Fibroblast of mammary gland (primary cell): ENCODE results near the gene INPP5D.

Experiments
- DNase-seq: peaks from one replicate; pipeline ENCODE4 v3.0.0-alpha.2; 2010; ENCODE audit warnings: low read depth
- H3K4me3 ChIP-seq: 2 replicates; pipeline ENCODE4 v1.5.1; 2011; ENCODE audit warnings: low read depth, mild to moderate bottlenecking, low read length, moderate library complexity; ENCODE audit not compliant: control insufficient read depth
- CTCF ChIP-seq: conservative IDR thresholded peaks from 2 replicates; pipeline ENCODE4 v1.5.1; 2011; ENCODE audit warnings: low read depth, low read length, inconsistent platforms; ENCODE audit not compliant: control insufficient read depth, insufficient read depth

INPP5D gene

GRCh38 chr2:233053928-233054784 lies 6.0 kb upstream of the INPP5D start:
- no peak overlapping the region for H3K4me3 ChIP-seq
- peak; percentile 38 for DNase-seq
- TF ChIP-seq CTCF: peak; percentile 83

GRCh38 chr2:233055362-233055761 lies 4.8 kb upstream of the INPP5D start:
- no peak for DNase-seq
- no peak overlapping the region for H3K4me3 ChIP-seq
- no peak for TF ChIP-seq CTCF

DNA sequence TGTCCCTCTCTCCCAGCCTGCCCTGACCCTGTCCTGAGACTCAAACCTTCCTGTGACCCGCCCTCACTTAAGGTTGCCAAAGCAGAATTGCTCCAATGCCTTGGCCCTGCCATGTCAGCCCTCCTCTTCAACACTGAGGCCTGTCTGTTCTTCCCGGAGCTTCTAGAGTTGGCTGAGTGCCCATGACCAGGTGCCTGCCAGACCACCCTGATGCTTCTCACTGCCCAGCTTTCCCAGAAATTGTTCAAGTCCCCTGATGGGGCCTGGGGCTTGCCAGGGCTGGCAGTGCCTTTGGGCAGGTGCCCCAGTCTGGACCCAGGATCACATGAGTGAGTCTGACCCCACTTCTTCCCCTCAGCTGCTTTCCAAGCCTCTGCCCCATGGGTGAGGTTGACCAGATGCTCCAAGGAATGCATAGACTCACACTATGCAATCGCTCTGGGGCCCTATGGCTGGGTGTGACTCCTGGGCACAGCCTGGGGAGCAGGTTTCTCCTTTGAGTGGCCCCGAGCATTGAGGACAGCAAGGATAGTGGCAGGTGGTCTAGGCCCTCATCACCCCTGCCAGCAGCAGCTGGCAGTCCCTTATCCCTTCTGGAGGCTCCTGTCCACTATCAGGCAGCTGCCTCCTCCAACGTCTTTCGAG lies 3.1 kb upstream of the INPP5D start:
- H3K4me3 ChIP-seq: no peak overlapping the region
- DNase-seq: no peak
- TF ChIP-seq CTCF: no peak

DNA sequence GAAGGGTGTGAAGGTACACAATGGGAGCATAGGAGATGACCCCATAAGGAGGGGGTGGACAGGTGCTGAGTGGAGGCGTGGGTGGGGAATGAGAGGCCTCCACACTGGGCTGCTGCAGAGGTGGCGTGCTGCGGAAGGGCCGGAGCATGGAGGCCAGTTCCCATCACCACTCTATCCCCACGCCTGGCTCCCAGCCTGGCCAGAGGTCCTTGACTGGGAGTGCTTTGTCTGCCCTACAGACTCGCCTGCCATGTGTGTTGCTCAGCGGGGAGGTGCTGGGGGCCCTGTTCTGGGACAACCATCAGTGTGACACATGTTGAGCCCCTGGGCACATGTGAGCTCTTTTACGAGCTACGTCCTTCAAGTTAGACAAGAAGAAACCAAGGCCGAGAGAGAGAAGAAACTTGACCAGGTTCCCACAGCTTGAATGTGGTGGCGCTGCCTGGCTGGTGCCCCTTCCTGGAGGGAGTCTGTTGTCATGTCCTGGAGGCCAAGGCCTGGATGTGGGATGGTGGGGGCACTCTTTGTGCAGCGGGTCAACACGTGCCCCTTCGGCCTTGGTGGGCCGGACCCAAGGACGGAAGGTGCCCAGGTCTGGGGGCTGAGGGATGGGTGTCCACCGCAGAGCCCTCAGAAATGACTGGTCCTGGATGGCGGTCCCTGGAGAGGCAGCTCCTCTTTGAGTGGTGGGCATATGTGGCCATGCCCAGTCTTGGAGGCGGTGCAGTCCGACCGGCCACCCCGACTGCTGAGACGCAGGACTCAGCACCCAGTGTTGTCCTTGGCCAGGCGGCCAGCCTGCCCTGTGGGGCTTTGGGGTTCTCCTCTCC lies 1.2 kb upstream of the INPP5D start:
- DNase-seq: no peak
- no peak for TF ChIP-seq CTCF
- H3K4me3 ChIP-seq: no peak overlapping the region

DNA sequence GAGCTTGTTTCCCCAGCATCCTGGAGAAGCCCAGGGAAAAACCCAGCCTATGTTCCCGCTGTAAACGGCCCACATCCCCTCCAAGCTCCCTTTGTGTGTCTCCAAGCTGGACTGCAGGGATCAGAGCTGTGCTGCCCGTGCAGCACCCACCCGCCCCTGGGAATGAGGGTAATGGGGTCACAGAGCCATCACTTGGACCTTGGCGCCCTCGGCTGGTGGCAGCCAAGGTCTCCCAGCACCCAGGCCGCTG lies 670 bp upstream of the INPP5D start:
- TF ChIP-seq CTCF: no peak
- no peak for DNase-seq
- no peak overlapping the region for H3K4me3 ChIP-seq

- TF ChIP-seq CTCF: no peak
- no peak overlapping the region for H3K4me3 ChIP-seq
- no peak for DNase-seq
These were observed 398 bp downstream of the INPP5D start for GRCh38 chr2:233060501-233060979.
